CD8-positive, alpha-beta memory T cell (primary cell): ENCODE measurements around the gene ARPP21. TPM values are rescaled to one million over a fixed set of nuclear protein-coding genes. Genes with fewer than 3 reads are reported as not detected.

Source experiments
- CTCF ChIA-PET: fragments of 350-600 bp; sonication (Branson Sonifier 250); formaldehyde crosslinking; loops from one replicate; lab custom pipeline; 2021; ENCODE audit warnings: antibody characterized with exemption; lab: Charles Lee
- POLR2A ChIA-PET: fragments of 350-600 bp; sonication (Branson Sonifier 250); formaldehyde crosslinking; loops from one replicate; lab custom pipeline; 2021; ENCODE audit warnings: antibody characterized with exemption; lab: Charles Lee
- DNase-seq, 5 donors: peaks; one replicate each; pipeline versions ENCODE4 v3.0.0 to v3.0.0-alpha.2; 2020 to 2022; ENCODE audit warnings: mixed read lengths in 1 of 5
- H3K27ac ChIP-seq: one replicate; pipeline ENCODE4 v1.7.0; 2013; ENCODE audit warnings: low read depth, mild to moderate bottlenecking, low read length, moderate library complexity
- H3K27me3 ChIP-seq: 2 replicates; pipeline ENCODE4 v1.7.0; 2013; ENCODE audit warnings: low read length, mild to moderate bottlenecking; ENCODE audit not compliant: insufficient read depth, poor library complexity, severe bottlenecking
- H3K36me3 ChIP-seq: 2 replicates; pipeline ENCODE4 v1.7.0; 2013; ENCODE audit warnings: mild to moderate bottlenecking, low read length, moderate library complexity; ENCODE audit not compliant: insufficient read depth
- H3K4me1 ChIP-seq: 2 replicates; pipeline ENCODE4 v1.7.0; 2013; ENCODE audit warnings: mild to moderate bottlenecking, low read length, moderate library complexity; ENCODE audit not compliant: insufficient read depth
- H3K4me3 ChIP-seq: 2 replicates; pipeline ENCODE4 v1.7.0; 2013; ENCODE audit warnings: mild to moderate bottlenecking, low read length
- H3K9me3 ChIP-seq: 2 replicates; pipeline ENCODE4 v1.7.0; 2013; ENCODE audit warnings: mild to moderate bottlenecking, low read length
- H3K27ac Mint-ChIP-seq, 8 donors: one replicate each; pipeline ENCODE4 v1.8.0; 2020 to 2021; ENCODE audit warnings: mixed read lengths in 8 of 8, mild to moderate bottlenecking in 6 of 8, inconsistent platforms in 3 of 8, moderate library complexity in 3 of 8
- H3K27me3 Mint-ChIP-seq, 2 donors: one replicate each; pipeline ENCODE4 v1.8.0; 2020 to 2021; ENCODE audit warnings: mixed read lengths in 2 of 2, mild to moderate bottlenecking in 1 of 2, moderate library complexity in 1 of 2
- H3K36me3 Mint-ChIP-seq, 3 donors: one replicate each; pipeline ENCODE4 v1.8.0; 2020 to 2021; ENCODE audit warnings: mixed read lengths in 3 of 3, inconsistent platforms in 1 of 3, mild to moderate bottlenecking in 1 of 3
- H3K4me1 Mint-ChIP-seq, 3 donors: one replicate each; pipeline ENCODE4 v1.8.0; 2020 to 2021; ENCODE audit warnings: mixed read lengths in 3 of 3, inconsistent platforms in 1 of 3, mild to moderate bottlenecking in 1 of 3
- H3K4me3 Mint-ChIP-seq, 7 donors: one replicate each; pipeline ENCODE4 v1.8.0; 2020 to 2021; ENCODE audit warnings: mixed read lengths in 7 of 7, mild to moderate bottlenecking in 6 of 7, moderate library complexity in 4 of 7, inconsistent platforms in 2 of 7
- H3K9me3 Mint-ChIP-seq, 5 donors: one replicate each; pipeline ENCODE4 v1.8.0; 2020 to 2022; ENCODE audit warnings: mixed read lengths in 5 of 5, mild to moderate bottlenecking in 3 of 5, moderate library complexity in 2 of 5, inconsistent platforms in 1 of 5
- polyA plus RNA-seq: library from polyadenylated mRNA; unstranded; fragments of 300-500 nt; fragmentation: Illumina TruSeq; gene quantifications from one replicate; pipeline ENCODE4 v1.2.3, GENCODE V29; 2021
- total RNA-seq, 2 experiments: library from RNA; stranded (reverse); gene quantifications; one replicate each; pipeline ENCODE4 v1.2.3, GENCODE V29; 2021

Gene ARPP21
- total and polyA plus RNA-seq, 3 experiments from 2014 or later = not detected

DNA sequence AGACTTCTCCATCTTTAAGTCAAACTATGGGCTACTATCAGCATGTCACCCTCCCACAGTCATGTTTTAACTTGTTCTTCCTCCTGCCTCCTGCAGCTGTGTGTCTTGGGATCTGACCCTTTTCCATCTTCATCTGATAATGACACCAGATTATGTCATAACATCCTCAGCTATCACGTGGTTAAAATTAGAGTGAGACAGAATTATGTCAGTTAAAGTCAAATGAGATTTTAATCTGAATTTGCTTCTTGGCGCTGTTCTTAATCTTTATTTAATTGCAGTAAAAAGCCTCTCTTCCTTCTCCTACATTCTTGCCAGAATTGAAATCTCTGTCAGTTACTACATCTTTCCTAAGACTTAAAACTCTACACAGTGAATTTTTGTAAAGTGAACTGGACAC, 107.2 kb downstream of the ARPP21 start:
- no peak overlapping the region for H3K4me3 ChIP-seq
- no peaks in the 10 kb centered on the region for H3K4me1 ChIP-seq
- DNase-seq = no peak
- ChIA-PET POLR2A (no interaction called here), CTCF (no interaction called here)
- H3K9me3 ChIP-seq = no peaks in the 10 kb centered on the region
- H3K36me3 Mint-ChIP-seq = no peaks in the 10 kb centered on the region
- H3K27ac ChIP-seq = no peak overlapping the region
- H3K27me3 ChIP-seq = no peaks in the 10 kb centered on the region
- H3K36me3 ChIP-seq = no peaks in the 10 kb centered on the region
- H3K4me1 Mint-ChIP-seq = no peaks in the 10 kb centered on the region
- H3K4me3 Mint-ChIP-seq = no peak overlapping the region
- H3K27me3 Mint-ChIP-seq = peaks cover 0 to 3% of the 10 kb centered on the region in 2 donors
- H3K27ac Mint-ChIP-seq = no peak overlapping the region
- H3K9me3 Mint-ChIP-seq = peaks cover 0 to 17% (median 3%) of the 10 kb centered on the region in 5 donors

DNA sequence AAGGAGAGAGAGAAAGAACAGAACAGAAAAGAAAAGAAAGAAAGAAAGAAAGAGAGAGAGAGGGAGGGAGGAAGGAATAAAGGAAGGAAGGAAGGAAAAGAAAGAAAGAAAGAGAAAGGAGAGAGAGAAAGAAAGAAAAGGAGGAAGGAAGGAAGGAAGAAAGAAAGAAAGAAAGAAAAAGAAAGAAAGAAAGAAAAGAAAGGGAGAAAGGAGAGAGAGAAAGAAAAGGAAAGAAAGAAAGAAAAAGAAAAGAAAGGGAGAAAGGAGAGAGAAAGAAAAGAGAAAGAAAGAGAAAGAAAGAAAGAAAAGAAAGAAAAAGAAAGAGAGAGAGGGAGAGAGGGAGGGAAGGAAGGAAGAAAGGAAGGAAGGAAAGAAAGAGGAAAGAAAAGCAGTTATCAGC, 108.8 kb downstream of the ARPP21 start:
- no peaks in the 10 kb centered on the region for H3K4me1 ChIP-seq
- Mint-ChIP-seq H3K4me3 (no peak overlapping the region), H3K27ac (no peak overlapping the region), H3K27me3 (peaks cover 0 to 1% of the 10 kb centered on the region in 2 donors), H3K36me3 (peaks cover 0 to 1% (median 0%) of the 10 kb centered on the region in 3 donors), H3K9me3 (peaks cover 0 to 12% (median 3%) of the 10 kb centered on the region in 5 donors), H3K4me1 (no peaks in the 10 kb centered on the region)
- no peak overlapping the region for H3K27ac ChIP-seq
- no peaks in the 10 kb centered on the region for H3K36me3 ChIP-seq
- H3K4me3 ChIP-seq = no peak overlapping the region
- ChIA-PET POLR2A (no interaction called here), CTCF (no interaction called here)
- no peaks in the 10 kb centered on the region for H3K9me3 ChIP-seq
- no peaks in the 10 kb centered on the region for H3K27me3 ChIP-seq
- DNase-seq = no peak

DNA sequence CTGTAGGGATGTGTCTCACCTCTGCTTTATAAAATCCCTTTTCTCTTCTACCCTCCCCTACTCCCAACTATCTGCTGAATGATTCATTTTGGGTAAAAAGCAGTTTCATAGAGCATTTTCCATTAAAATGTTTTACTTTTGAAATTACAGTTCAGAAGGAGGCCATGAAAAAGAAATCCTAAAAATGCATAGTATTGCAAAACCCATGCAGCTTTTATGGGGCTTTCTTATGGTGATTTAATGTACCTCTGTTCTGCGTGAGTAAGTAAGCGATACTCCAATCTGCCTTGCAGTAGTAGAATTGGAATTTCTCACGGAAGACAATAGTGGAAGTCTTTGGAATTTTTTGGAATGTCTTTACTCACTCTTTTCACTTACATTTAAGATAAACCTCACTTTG, 111.9 kb downstream of the ARPP21 start:
- peaks cover 0 to 1% (median 0%) of the 10 kb centered on the region in 3 donors for H3K36me3 Mint-ChIP-seq
- peaks cover 0 to 12% (median 5%) of the 10 kb centered on the region in 5 donors for H3K9me3 Mint-ChIP-seq
- no peak overlapping the region for H3K4me3 Mint-ChIP-seq
- peaks cover 0 to 1% of the 10 kb centered on the region in 2 donors for H3K27me3 Mint-ChIP-seq
- ChIA-PET CTCF (no interaction called here), POLR2A (no interaction called here)
- DNase-seq = no peak
- H3K4me1 Mint-ChIP-seq = no peaks in the 10 kb centered on the region
- no peaks in the 10 kb centered on the region for H3K27me3 ChIP-seq
- no peaks in the 10 kb centered on the region for H3K9me3 ChIP-seq
- no peak overlapping the region for H3K4me3 ChIP-seq
- H3K4me1 ChIP-seq = no peaks in the 10 kb centered on the region
- H3K27ac ChIP-seq = no peak overlapping the region
- H3K36me3 ChIP-seq = no peaks in the 10 kb centered on the region
- no peak overlapping the region for H3K27ac Mint-ChIP-seq

DNA sequence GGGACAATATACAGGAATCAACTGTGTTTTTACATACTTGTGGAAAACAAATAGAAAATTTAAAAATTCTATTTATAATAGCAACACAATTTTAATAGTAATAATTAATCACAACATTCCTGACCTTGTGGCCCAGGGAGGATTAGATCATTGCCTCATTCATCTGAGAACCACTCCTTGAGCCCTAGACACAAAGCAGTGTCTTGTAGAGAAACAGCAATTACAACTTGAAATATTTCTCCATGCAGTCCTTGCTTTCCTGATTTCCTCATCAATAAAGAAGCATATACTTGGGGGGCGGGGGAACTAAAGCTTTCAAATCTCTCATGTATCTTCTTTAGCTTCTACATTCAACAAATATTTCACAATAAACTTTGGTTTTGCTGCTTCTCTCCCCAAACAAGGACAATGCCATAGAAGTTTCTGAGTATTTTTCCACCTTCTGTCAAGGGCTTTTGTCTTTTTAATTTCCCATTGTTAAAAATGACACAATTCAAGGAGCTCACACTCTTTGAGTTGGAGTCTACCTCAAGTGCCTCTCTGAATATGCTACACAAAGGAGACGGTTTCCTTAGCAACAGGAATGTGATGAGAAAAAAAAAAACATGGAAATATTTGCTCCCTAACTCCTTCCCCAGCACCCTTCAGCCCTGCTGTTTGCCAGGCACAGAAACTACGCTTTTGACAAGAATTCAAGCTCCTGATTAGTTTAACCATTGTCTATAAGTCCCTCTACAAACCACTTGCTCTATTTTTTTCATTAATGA, 118.8 kb downstream of the ARPP21 start:
- Histone ChIP-seq H3K27me3 (no peaks in the 10 kb centered on the region), H3K4me3 (no peak overlapping the region), H3K9me3 (no peaks in the 10 kb centered on the region), H3K36me3 (no peaks in the 10 kb centered on the region), H3K4me1 (no peaks in the 10 kb centered on the region), H3K27ac (no peak overlapping the region)
- Mint-ChIP-seq H3K9me3 (peaks cover 0 to 11% (median 2%) of the 10 kb centered on the region in 5 donors), H3K4me1 (no peaks in the 10 kb centered on the region), H3K27me3 (no peaks in the 10 kb centered on the region), H3K27ac (no peak overlapping the region), H3K36me3 (no peaks in the 10 kb centered on the region), H3K4me3 (no peak overlapping the region)
- CTCF ChIA-PET = no interaction called here
- DNase-seq = no peak
- POLR2A ChIA-PET = no interaction called here

DNA sequence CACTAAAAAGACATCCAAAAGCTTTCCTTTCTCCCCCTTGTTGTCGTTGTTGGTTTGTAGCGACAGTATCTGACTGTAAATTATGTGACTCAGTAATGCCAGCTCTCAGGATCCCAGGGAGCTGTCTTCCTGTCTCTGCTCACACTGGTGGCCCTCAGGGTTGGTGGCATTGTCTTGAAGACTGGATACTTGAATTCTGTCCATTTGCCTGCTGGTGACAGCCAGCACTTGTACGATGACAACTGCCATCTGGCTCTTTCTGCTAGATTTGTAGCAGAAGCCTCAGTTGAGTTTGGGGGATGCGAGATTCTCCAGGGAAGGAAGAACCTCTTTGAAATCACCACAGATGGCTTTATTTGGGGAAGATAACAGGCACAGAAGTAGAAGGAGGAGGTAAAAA, 120.8 kb downstream of the ARPP21 start:
- Histone ChIP-seq H3K9me3 (no peaks in the 10 kb centered on the region), H3K36me3 (no peaks in the 10 kb centered on the region), H3K27ac (no peak overlapping the region), H3K4me3 (no peak overlapping the region), H3K4me1 (no peaks in the 10 kb centered on the region), H3K27me3 (no peaks in the 10 kb centered on the region)
- ChIA-PET POLR2A (no interaction called here), CTCF (no interaction called here)
- H3K9me3 Mint-ChIP-seq = peaks cover 0 to 8% (median 2%) of the 10 kb centered on the region in 5 donors
- no peaks in the 10 kb centered on the region for H3K36me3 Mint-ChIP-seq
- DNase-seq = no peak
- H3K27me3 Mint-ChIP-seq = no peaks in the 10 kb centered on the region
- H3K4me1 Mint-ChIP-seq = no peaks in the 10 kb centered on the region
- H3K4me3 Mint-ChIP-seq = no peak overlapping the region
- no peak overlapping the region for H3K27ac Mint-ChIP-seq

DNA sequence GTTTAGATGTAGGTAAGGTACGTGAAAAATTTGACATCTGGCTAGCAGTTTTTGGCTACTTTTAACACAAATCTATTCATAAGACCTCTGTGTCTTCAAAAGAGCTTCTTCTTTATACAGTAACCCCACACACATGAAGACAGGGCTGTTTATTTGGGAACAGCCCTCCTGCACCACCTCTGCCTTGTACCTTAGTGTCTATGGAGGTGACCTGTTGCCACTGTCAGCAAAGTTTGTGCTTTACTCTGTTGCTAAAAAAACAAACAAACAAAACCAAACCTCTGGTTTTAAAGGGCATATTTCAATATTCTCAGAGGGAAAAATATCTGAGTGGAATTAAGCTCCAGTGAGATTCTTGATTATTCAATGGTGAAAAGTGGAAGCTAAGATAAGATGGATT, 122.0 kb downstream of the ARPP21 start:
- no peaks in the 10 kb centered on the region for H3K9me3 ChIP-seq
- no peaks in the 10 kb centered on the region for H3K36me3 ChIP-seq
- H3K27ac ChIP-seq = no peak overlapping the region
- Mint-ChIP-seq H3K36me3 (no peaks in the 10 kb centered on the region), H3K4me3 (no peak overlapping the region), H3K27me3 (no peaks in the 10 kb centered on the region), H3K27ac (no peak overlapping the region), H3K9me3 (peaks cover 0 to 5% (median 2%) of the 10 kb centered on the region in 5 donors), H3K4me1 (no peaks in the 10 kb centered on the region)
- no peaks in the 10 kb centered on the region for H3K27me3 ChIP-seq
- ChIA-PET POLR2A (no interaction called here), CTCF (no interaction called here)
- no peak for DNase-seq
- no peaks in the 10 kb centered on the region for H3K4me1 ChIP-seq
- no peak overlapping the region for H3K4me3 ChIP-seq

DNA sequence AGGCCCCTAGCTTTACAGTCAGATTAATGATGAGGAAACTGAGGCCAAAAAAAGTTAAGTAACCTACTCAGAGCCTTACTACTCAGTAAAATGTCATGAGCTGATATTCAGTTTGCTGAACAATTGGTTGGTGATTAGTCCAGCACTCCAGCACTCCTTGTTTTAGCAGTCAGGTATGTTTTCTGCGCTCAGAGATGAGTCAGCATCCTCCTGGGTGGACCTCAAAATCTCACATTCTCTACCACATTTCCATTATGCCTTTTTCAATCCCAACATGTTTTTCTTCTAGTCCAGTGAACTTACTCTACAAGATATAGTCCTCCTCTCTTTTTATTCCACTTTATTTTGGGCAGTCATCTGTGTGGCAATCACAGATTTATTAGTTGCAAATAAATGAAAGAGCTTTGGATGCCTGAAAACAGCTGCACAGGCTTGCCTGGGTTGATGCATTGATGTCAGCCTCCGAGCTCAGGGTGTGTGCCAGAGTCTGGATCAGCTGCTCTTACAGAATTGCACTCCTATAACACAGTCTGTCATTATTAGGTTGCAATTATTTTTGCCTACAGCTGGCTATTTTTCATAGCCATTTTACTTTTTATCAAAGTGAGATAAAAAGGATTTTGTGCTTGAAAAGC, 133.2 kb downstream of the ARPP21 start:
- Histone ChIP-seq H3K4me3 (no peak overlapping the region), H3K36me3 (no peaks in the 10 kb centered on the region), H3K27ac (no peak overlapping the region), H3K9me3 (no peaks in the 10 kb centered on the region), H3K27me3 (no peaks in the 10 kb centered on the region), H3K4me1 (no peaks in the 10 kb centered on the region)
- peaks cover 0 to 2% (median 0%) of the 10 kb centered on the region in 5 donors for H3K9me3 Mint-ChIP-seq
- H3K27me3 Mint-ChIP-seq = no peaks in the 10 kb centered on the region
- ChIA-PET POLR2A (no interaction called here), CTCF (no interaction called here)
- DNase-seq = no peak
- H3K27ac Mint-ChIP-seq = no peak overlapping the region
- no peak overlapping the region for H3K4me3 Mint-ChIP-seq
- H3K36me3 Mint-ChIP-seq = no peaks in the 10 kb centered on the region
- no peaks in the 10 kb centered on the region for H3K4me1 Mint-ChIP-seq

DNA sequence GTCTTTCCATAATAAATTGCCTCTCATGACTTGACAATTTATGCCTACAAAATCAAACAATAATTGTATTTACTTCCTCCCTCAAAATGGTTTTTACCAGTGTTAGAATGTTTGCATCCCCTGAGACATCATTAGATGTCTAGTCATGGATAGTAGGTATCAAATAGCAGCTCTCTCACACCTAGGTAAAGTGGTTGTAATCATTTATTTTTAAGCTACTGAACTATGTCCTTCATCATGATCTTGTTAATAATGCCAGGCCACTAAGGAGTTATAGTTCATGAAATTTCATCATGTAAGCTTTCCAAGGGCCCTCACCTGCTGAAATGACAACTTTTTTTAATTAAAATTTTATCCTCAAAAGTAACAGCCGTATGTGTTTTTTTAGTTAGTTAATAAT, 134.1 kb downstream of the ARPP21 start:
- Mint-ChIP-seq H3K4me3 (no peak overlapping the region), H3K4me1 (no peaks in the 10 kb centered on the region)
- CTCF ChIA-PET = no interaction called here

More for the DNA sequence above, 134.1 kb downstream of the ARPP21 start:
- POLR2A ChIA-PET = no interaction called here
- Histone ChIP-seq H3K4me1 (no peaks in the 10 kb centered on the region), H3K4me3 (no peak overlapping the region), H3K27me3 (no peaks in the 10 kb centered on the region), H3K36me3 (no peaks in the 10 kb centered on the region), H3K9me3 (no peaks in the 10 kb centered on the region), H3K27ac (no peak overlapping the region)
- DNase-seq = no peak
- Mint-ChIP-seq H3K36me3 (no peaks in the 10 kb centered on the region), H3K9me3 (peaks cover 0 to 2% (median under 1%) of the 10 kb centered on the region in 5 donors), H3K27ac (no peak overlapping the region), H3K27me3 (no peaks in the 10 kb centered on the region)
